Measurements from ENCODE around the gene NCOA7. TPM values are rescaled to one million over a fixed set of nuclear protein-coding genes. Genes with fewer than 3 reads are reported as not detected.

Gene NCOA7
- total and polyA plus RNA-seq, 2 of the 8 experiments (the other 6 are each of a cell fraction or from before 2014, with no cell fraction given): 2.6 to 10.7 TPM

GRCh38 chr6:125968493-125968892, 177.7 kb downstream of the NCOA7 start:
- no peak overlapping the region for H3K14ac ChIP-seq (ENCODE audit: insufficient read length)
- FAIRE-seq (no peak), DNase-seq (ENCODE audit: low read depth in 1 of 2, low spot score in 2 of 2) (no peak)
- no peak overlapping the region for H2BK15ac ChIP-seq (ENCODE audit: low read length)
- no peak overlapping the region for H3K9ac ChIP-seq (replicated peaks in 1 of 4; ENCODE audit: extremely low read depth in 1 of 4, low read depth in 3 of 4, low read length in 3 of 4)
- no peak overlapping the region for H4K91ac ChIP-seq (replicated peaks; ENCODE audit: insufficient read length, low read length)
- no peak overlapping the region for H4K5ac ChIP-seq (ENCODE audit: insufficient read length, low read depth, low read length)
- H3K4ac ChIP-seq (replicated peaks; ENCODE audit: insufficient read length, low read depth, low read length): no peak overlapping the region
- no peak overlapping the region for H3K18ac ChIP-seq (ENCODE audit: extremely low read depth, low read length)
- no peak overlapping the region for H2BK12ac ChIP-seq (ENCODE audit: low read depth, low read length)
- no peak overlapping the region for H3K4me3 ChIP-seq (ENCODE audit: extremely low read depth in 1 of 4, insufficient read depth in 2 of 4, low read depth in 3 of 4, low read length in 4 of 4)
- no peaks in the 10 kb centered on the region for H3K4me1 ChIP-seq (replicated peaks in 1 of 4; ENCODE audit: control insufficient read depth in 3 of 4, insufficient read depth in 4 of 4, low read length in 3 of 4)
- H3K56ac ChIP-seq (replicated peaks; ENCODE audit: insufficient read length, low read depth, low read length): no peak overlapping the region
- no peaks in the 10 kb centered on the region; the same call in 1 of the 2 replicates for H3K23me2 ChIP-seq (ENCODE audit: low read depth, low read length)
- H2BK5ac ChIP-seq (ENCODE audit: low read depth, low read length): no peak overlapping the region
- H3K9me3 ChIP-seq (ENCODE audit: insufficient read depth in 2 of 2, low read depth in 1 of 2, low read length in 1 of 2): no peaks in the 10 kb centered on the region
- H2BK120ac ChIP-seq (replicated peaks; ENCODE audit: low read depth, low read length): no peak overlapping the region
- H3K27me3 ChIP-seq (replicated peaks in 1 of 4; ENCODE audit: control insufficient read depth in 3 of 4, extremely low read depth in 1 of 4, insufficient read depth in 3 of 4, low read length in 3 of 4): no peaks in the 10 kb centered on the region
- 87% methylated on average over 2 of the region's 2 CpGs; no CpG with 5 or more reads in 1 of the 2 experiments for WGBS, 2 experiments (ENCODE audit: extremely low coverage in 1 of 2, insufficient coverage in 1 of 2, insufficient read length in 1 of 2, insufficient replicate concordance in 2 of 2, low coverage in 1 of 2, low lambda C conversion rate in 2 of 2, missing lambda C conversion rate in 1 of 2)
- no peaks in the 10 kb centered on the region for H3K36me3 ChIP-seq (ENCODE audit: control insufficient read depth in 2 of 4, insufficient read depth in 4 of 4, low read length in 3 of 4)
- H2AFZ ChIP-seq (ENCODE audit: low read length): no peak overlapping the region
- H2BK20ac ChIP-seq (ENCODE audit: low read length): no peak overlapping the region
- no peak overlapping the region for H3K23ac ChIP-seq (ENCODE audit: insufficient read length)
- peaks cover 0 to 2% of the 10 kb centered on the region in 2 experiments for H4K20me1 ChIP-seq (replicated peaks in 1 of 2; ENCODE audit: control insufficient read depth in 1 of 2, insufficient read depth in 2 of 2, low read length in 2 of 2)
- no peak overlapping the region for H3K27ac ChIP-seq (ENCODE audit: low read depth, low read length)
- no peak overlapping the region for H4K8ac ChIP-seq (ENCODE audit: extremely low read depth, insufficient read depth, low read length)
- no peak overlapping the region for H2AK5ac ChIP-seq (ENCODE audit: low read depth, low read length)
- POLR2A ChIA-PET (ENCODE audit: partially characterized antibody): no interaction called here
- no peak overlapping the region for H3K4me2 ChIP-seq (ENCODE audit: insufficient read depth in 1 of 2, low read depth in 2 of 2, low read length in 2 of 2)
- H3K79me2 ChIP-seq (ENCODE audit: control insufficient read depth in 1 of 2, insufficient read depth in 2 of 2, low read length in 2 of 2): no peaks in the 10 kb centered on the region
- CTCF ChIA-PET (ENCODE audit: partially characterized antibody): interaction anchor here (1.6 kb wide), 2 partner anchors 8 to 12 kb away, joined by 5 read pairs; partner anchors contain the start of gene HINT3
- H3K79me1 ChIP-seq (ENCODE audit: low read depth, low read length): no peaks in the 10 kb centered on the region
- TF ChIP-seq, protein P1, sequence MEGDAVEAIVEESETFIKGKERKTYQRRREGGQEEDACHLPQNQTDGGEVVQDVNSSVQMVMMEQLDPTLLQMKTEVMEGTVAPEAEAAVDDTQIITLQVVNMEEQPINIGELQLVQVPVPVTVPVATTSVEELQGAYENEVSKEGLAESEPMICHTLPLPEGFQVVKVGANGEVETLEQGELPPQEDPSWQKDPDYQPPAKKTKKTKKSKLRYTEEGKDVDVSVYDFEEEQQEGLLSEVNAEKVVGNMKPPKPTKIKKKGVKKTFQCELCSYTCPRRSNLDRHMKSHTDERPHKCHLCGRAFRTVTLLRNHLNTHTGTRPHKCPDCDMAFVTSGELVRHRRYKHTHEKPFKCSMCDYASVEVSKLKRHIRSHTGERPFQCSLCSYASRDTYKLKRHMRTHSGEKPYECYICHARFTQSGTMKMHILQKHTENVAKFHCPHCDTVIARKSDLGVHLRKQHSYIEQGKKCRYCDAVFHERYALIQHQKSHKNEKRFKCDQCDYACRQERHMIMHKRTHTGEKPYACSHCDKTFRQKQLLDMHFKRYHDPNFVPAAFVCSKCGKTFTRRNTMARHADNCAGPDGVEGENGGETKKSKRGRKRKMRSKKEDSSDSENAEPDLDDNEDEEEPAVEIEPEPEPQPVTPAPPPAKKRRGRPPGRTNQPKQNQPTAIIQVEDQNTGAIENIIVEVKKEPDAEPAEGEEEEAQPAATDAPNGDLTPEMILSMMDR (IDR thresholded peaks at IDR 0.05; ENCODE audit: control extremely low read depth in 1 of 3, insufficient read depth in 1 of 3, low read depth in 1 of 3, low read length in 3 of 3): no peak
- TF ChIP-seq KDM5A (IDR thresholded peaks at IDR 0.05; ENCODE audit: low read length): no peak
- no peak for TF ChIP-seq RAD21 (IDR thresholded peaks at IDR 0.05 in 1 of 2, conservative IDR thresholded peaks at IDR 0.05 in 1 of 2; ENCODE audit: low read depth in 2 of 2, low read length in 2 of 2)
- no peak for TF ChIP-seq SIX5 (IDR thresholded peaks at IDR 0.05; ENCODE audit: low read depth, low read length)
- no peak for TF ChIP-seq RNF2 (IDR thresholded peaks at IDR 0.05; ENCODE audit: borderline replicate concordance, low read depth, low read length, missing control alignments, poor library complexity, severe bottlenecking)
- no peak for TF ChIP-seq TAF1 (IDR thresholded peaks at IDR 0.05; ENCODE audit: low read depth, low read length)
- no peak for TF ChIP-seq HDAC2 (IDR thresholded peaks at IDR 0.05; ENCODE audit: borderline replicate concordance in 1 of 2, low read depth in 2 of 2, low read length in 2 of 2)
- no peak for TF ChIP-seq RFX5 (IDR thresholded peaks at IDR 0.05; ENCODE audit: borderline replicate concordance, low read depth, low read length)
- no peak for TF ChIP-seq KDM4A (IDR thresholded peaks at IDR 0.05; ENCODE audit: low read depth, low read length, severe bottlenecking)
- TF ChIP-seq SIN3A (conservative IDR thresholded peaks at IDR 0.05 in 1 of 2, IDR thresholded peaks at IDR 0.05 in 1 of 2; ENCODE audit: low read depth in 1 of 2, low read length in 2 of 2): no peak
